Heart right ventricle (tissue), 16 donors: ENCODE measurements around the gene MYH14. TPM values are rescaled to one million over a fixed set of nuclear protein-coding genes. Genes with fewer than 3 reads are reported as not detected.

ENCODE experiments used
- ATAC-seq, 8 donors: fragments of 200-7000 bp; cut with Tn5 transposase; one replicate each; pipeline ENCODE4 v1.9.1; 2020; ENCODE audit warnings: mild to moderate bottlenecking in 8 of 8, moderate library complexity in 8 of 8, moderate number of reproducible peaks in 1 of 8
- DNase-seq, 2 donors: peaks; one replicate each; pipeline ENCODE4 v3.0.0-alpha.2; 2020
- H3K27ac ChIP-seq, 10 donors: fragments of 200-600 bp; sonication (generic) in 2 of 10; one replicate each; pipeline versions ENCODE4 v1.5.0 to v1.8.0; 2020 to 2022; ENCODE audit warnings: mild to moderate bottlenecking in 3 of 10
- H3K27me3 ChIP-seq, 7 donors: fragments of 200-600 bp; one replicate each; pipeline ENCODE4 v1.8.0; 2021 to 2022; ENCODE audit warnings: mild to moderate bottlenecking in 2 of 7
- H3K36me3 ChIP-seq, 9 donors: fragments of 200-600 bp; sonication (generic) in 1 of 9; one replicate each; pipeline versions ENCODE4 v1.5.0 to v1.8.0; 2020 to 2022; ENCODE audit warnings: mild to moderate bottlenecking in 2 of 9
- H3K4me1 ChIP-seq, 9 donors: fragments of 200-600 bp; sonication (generic) in 1 of 9; one replicate each; pipeline versions ENCODE4 v1.5.0 to v1.8.0; 2020 to 2022; ENCODE audit warnings: mild to moderate bottlenecking in 4 of 9
- H3K4me3 ChIP-seq, 10 donors: fragments of 200-600 bp; sonication (generic) in 2 of 10; one replicate each; pipeline versions ENCODE4 v1.5.0 to v1.8.0; 2020 to 2022; ENCODE audit warnings: mild to moderate bottlenecking in 7 of 10, moderate library complexity in 2 of 10
- H3K9me3 ChIP-seq, 11 donors: fragments of 200-600 bp in 10 of 11; sonication (generic) in 2 of 11; one replicate each; pipeline versions ENCODE4 v1.5.0 to v1.8.0; 2013 to 2022; ENCODE audit warnings: mild to moderate bottlenecking in 2 of 11, control low read depth in 1 of 11, moderate library complexity in 1 of 11
- WGBS, 2 donors: extraction: QIAGEN DNeasy Blood & Tissue Kit; methylation state at CpG; one replicate each; pipeline ENCODE4 v1.1.7; 2013; ENCODE audit warnings: inconsistent platforms in 1 of 2; 5-methylcytosine and 5-hydroxymethylcytosine counted together
- intact Hi-C, 10 donors: fragments of 100-400 bp; cut with DNase I; formaldehyde crosslinking; loops; one replicate each; pipeline versions ENCODE4 v1.11.1 to v1.14.2; 2022
- polyA plus RNA-seq, 2 donors: library from polyadenylated mRNA; stranded (reverse); fragments of 200-250 nt; gene quantifications; one replicate each; pipeline ENCODE4 v1.2.3, GENCODE V29; 2013
- total RNA-seq, 10 donors: library from RNA; stranded (reverse); fragmentation: NEBNext Ultra II Directional in 3 of 10; extraction: Animal tissue kit (Norgen Biotek cat#: 25700) in 3 of 10; gene quantifications; one replicate each; pipeline versions ENCODE4 v1.2.1 to v1.2.4, GENCODE V29; 2021 to 2023
- TF ChIP-seq, protein P1 (sequence below), 9 donors: fragments of 200-600 bp; sonication (generic) in 2 of 9; IDR thresholded peaks; one replicate each; pipeline versions ENCODE4 v1.5.0 to v1.8.0; 2021 to 2022; ENCODE audit warnings: antibody characterized with exemption in 9 of 9, mild to moderate bottlenecking in 5 of 9, moderate library complexity in 1 of 9
- donor health status: Arrhythmogenic right ventricular cardiomyopathy.
- donor health status: ischemic (EF 13 %, LVEDD 7.1; RV severe dilation, severe dysfunction).
- donor health status: healthy with polysubstance abuse.
- donor health status: DM: no; HTN: yes; CAD: no.
- donor health status: DM: no; HTN: no; CAD: no.
- donor health status: ischemic (EF 25% LVEDD 6.9; RV normal size, moderate dysfunction).
- donor health status: ischemic (EF 25% LVEDD 5.7; RV mildly dilated, moderate dysfunction).
- donor health status: healthy.
- donor health status: DM: yes; HTN: yes; CAD: no.
- donor health status: Ischemic cardiomyopathy.
- donor health status: ischemic (EF 35%, LVEDD 5.7; RV mildly dilated, moderate dysfunction).
- donor health status: nonischemic (EF 11% LVEDD 7.7; RV severe dilation, severe dysfunction).
- donor health status: DM: yes; HTN: yes; CAD: no.
- donor health status: PGD.
- donor health status: ischemic (EF 29% LVEDD 5.4; RV normal size, mild dysfunction).
- donor health status: nonischemic (EF 23%, LVEDD 6.1; RV moderate dilation, normal function).

Gene MYH14
- total and polyA plus RNA-seq, 12 donors, result 29.3 to 149 (median 102) TPM

DNA sequence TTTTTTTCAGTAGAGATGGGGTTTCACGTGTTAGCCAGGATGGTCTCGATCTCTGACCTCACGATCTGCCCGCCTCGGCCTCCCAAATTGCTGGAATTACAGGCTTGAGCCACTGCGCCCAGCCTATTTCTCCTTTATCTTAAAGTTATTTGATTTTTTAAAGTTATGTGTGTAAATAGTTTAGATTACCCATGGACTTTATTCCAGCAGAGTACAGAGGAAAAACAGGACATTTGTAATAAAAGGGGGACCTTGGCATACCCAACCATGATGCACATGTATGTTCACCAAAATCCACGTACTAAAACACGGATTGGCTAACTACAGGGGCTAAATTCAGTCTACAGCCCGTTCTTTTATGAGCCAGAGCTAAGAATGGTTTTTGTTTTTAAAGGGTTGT is 26.6 kb upstream of the MYH14 start:
- Histone ChIP-seq H3K4me1 (no peaks in the 10 kb centered on the region), H3K27ac (no peak overlapping the region), H3K36me3 (no peaks in the 10 kb centered on the region), H3K9me3 (peaks cover 0 to 7% (median 0%) of the 10 kb centered on the region in 11 donors), H3K4me3 (no peak overlapping the region), H3K27me3 (peaks cover 0 to 7% (median 4%) of the 10 kb centered on the region in 7 donors)
- DNase-seq (no peak), ATAC-seq (no peak)
- TF ChIP-seq, protein P1, sequence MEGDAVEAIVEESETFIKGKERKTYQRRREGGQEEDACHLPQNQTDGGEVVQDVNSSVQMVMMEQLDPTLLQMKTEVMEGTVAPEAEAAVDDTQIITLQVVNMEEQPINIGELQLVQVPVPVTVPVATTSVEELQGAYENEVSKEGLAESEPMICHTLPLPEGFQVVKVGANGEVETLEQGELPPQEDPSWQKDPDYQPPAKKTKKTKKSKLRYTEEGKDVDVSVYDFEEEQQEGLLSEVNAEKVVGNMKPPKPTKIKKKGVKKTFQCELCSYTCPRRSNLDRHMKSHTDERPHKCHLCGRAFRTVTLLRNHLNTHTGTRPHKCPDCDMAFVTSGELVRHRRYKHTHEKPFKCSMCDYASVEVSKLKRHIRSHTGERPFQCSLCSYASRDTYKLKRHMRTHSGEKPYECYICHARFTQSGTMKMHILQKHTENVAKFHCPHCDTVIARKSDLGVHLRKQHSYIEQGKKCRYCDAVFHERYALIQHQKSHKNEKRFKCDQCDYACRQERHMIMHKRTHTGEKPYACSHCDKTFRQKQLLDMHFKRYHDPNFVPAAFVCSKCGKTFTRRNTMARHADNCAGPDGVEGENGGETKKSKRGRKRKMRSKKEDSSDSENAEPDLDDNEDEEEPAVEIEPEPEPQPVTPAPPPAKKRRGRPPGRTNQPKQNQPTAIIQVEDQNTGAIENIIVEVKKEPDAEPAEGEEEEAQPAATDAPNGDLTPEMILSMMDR (IDR thresholded peaks at IDR 0.05), result no peak
- intact Hi-C loops, result no loop called here
- 84 to 88% methylated on average over 9 of the region's 9 CpGs for WGBS, 2 donors

DNA sequence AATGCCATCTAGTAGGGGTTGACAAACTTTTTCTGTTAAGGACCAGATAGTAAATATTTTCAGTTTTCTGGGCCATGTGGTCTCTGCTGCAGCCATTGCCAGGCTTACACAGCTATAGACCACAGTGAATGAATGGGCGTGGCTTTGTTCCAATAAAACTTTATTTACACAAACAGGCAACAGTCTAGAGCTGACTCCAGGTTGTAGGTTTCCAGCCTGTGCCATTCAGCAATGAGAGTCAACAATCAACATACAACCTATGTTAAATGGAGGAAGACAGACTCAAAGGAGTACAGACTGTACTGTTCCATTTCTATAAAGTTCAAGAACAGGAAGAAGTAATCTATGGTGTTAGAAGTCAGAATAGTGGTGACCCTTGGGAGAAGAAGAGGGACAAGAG is 25.1 kb upstream of the MYH14 start:
- Histone ChIP-seq H3K36me3 (no peaks in the 10 kb centered on the region), H3K27me3 (peaks cover 0 to 7% (median 4%) of the 10 kb centered on the region in 7 donors), H3K4me1 (no peaks in the 10 kb centered on the region), H3K9me3 (peaks cover 0 to 7% (median 0%) of the 10 kb centered on the region in 11 donors), H3K27ac (no peak overlapping the region), H3K4me3 (no peak overlapping the region)
- TF ChIP-seq, protein P1 (IDR thresholded peaks at IDR 0.05), result no peak
- intact Hi-C loops, result no loop called here
- ATAC-seq, result no peak
- DNase-seq, result no peak
- WGBS, 2 donors, result 59 to 69% methylated on average over 1 of the region's 1 CpG

DNA sequence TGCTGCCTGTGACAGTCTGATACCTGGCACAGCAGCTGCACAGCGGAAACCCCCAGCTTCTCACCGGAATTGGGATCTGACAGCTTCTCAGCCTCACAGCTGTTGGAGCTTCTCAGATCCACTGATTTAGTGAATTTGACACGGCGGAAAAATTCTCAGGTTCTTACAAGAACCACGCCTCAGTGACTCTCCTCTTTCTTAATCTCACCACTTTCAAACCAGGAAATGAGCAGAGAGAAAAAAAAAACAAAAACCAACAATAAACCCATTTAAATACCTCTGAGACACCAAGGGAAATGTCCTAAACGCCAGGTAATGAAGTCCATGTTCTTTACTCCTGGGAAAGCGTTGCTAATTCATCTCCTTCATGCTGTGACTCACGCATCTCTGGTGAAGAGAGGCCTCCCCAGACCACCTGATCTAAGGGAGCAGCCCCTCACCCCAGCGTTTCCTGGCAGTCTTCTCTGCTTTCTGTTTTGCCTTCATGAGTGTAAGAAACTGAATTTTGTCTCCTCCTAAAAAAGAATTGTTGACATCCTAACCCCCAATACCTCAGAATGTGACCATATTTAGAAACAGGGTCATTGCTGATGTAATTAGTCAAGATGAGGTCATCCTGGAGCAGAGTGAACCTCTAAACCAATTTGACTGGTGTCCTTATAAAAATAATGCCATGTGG is 24.4 kb upstream of the MYH14 start:
- TF ChIP-seq, protein P1 (IDR thresholded peaks at IDR 0.05), result no peak
- H3K4me3 ChIP-seq, result no peak overlapping the region
- 54 to 60% methylated on average over 9 of the region's 9 CpGs for WGBS, 2 donors
- H3K9me3 ChIP-seq, result peaks cover 0 to 7% (median 0%) of the 10 kb centered on the region in 11 donors
- H3K27me3 ChIP-seq, result peaks cover 0 to 7% (median 4%) of the 10 kb centered on the region in 7 donors
- ATAC-seq (no peak), DNase-seq (no peak)
- no peak overlapping the region for H3K27ac ChIP-seq
- intact Hi-C loops, result no loop called here
- no peaks in the 10 kb centered on the region for H3K4me1 ChIP-seq
- H3K36me3 ChIP-seq, result no peaks in the 10 kb centered on the region

DNA sequence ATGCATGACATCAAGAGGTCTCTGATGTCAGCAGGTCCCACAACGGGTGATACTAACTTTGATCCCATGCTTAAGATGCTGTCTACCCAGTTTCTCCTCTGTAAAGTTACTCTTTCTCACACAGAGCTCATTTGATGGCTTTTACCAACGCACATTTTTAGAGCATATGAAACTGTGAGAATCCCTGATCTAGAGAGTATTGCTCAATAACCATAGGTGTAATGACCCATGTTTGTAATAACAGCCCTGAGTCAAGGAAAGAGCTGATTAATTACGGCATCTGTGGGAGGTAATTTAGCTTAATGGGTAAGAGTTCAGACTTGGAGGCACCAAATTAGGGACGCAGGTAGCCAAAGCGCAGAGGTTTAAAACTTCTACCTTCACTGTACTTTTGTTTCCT is 22.3 kb upstream of the MYH14 start:
- 80 to 85% methylated on average over 5 of the region's 5 CpGs for WGBS, 2 donors
- no peak for ATAC-seq
- Histone ChIP-seq H3K27me3 (peaks cover 0 to 7% (median 4%) of the 10 kb centered on the region in 7 donors), H3K27ac (no peak overlapping the region), H3K36me3 (no peaks in the 10 kb centered on the region), H3K9me3 (peaks cover 0 to 5% (median 0%) of the 10 kb centered on the region in 11 donors), H3K4me3 (no peak overlapping the region), H3K4me1 (no peaks in the 10 kb centered on the region)
- TF ChIP-seq, protein P1 (IDR thresholded peaks at IDR 0.05), result no peak
- intact Hi-C loops, result no loop called here
- DNase-seq, result no peak
